Coronary artery (tissue), 2 donors: ENCODE measurements around the gene TUBB6.
A peak's percentile ranks its signal among the peaks of the same experiment; 100 is the strongest.

Source experiments
- DNase-seq: peaks from one replicate; pipeline ENCODE4 v3.0.0-alpha.2; 2017; ENCODE audit warnings: low spot score
- H3K27ac ChIP-seq, 2 donors: fragments of 200-600 bp; sonication (generic); one replicate each; pipeline ENCODE4 v1.5.1; 2016 to 2019
- H3K4me3 ChIP-seq: fragments of 200-600 bp; sonication (generic); 2 replicates; pipeline ENCODE4 v1.5.1; 2016; ENCODE audit warnings: mild to moderate bottlenecking, moderate library complexity
- CTCF ChIP-seq: fragments of 200-600 bp; sonication (generic); IDR thresholded peaks from one replicate; pipeline ENCODE4 v1.5.1; 2019; ENCODE audit warnings: antibody characterized with exemption

The TUBB6 gene

DNA sequence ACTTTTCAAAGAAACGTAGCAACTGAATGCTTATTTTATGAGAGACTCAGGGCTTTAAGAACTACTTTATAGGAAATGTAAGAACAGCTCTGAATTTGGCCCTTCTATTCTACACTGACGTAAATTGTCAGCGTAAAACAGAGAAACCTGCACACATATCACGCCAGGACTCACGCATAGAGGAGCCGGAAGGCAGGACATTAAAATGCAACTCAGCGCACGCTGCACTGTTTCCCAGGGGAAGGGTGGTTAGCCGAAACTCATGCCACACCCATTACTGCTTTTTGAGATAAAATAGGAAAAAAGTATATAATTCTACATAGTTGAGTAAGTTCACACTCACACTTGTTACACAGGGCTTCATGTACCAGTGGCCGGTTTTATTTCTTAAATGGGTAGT lies 7.4 kb downstream of the TUBB6 start:
- no peak for DNase-seq
- no peak for TF ChIP-seq CTCF
- Histone ChIP-seq H3K27ac (peak overlapping the region; percentile 43 to 81), H3K4me3 (peak overlapping the region; percentile 43)

- peak; percentile 74 for DNase-seq
- no peak for TF ChIP-seq CTCF
- Histone ChIP-seq H3K4me3 (peak overlapping the region; percentile 43), H3K27ac (peak overlapping the region; percentile 43 to 81)
These were observed 7.9 kb downstream of the TUBB6 start for GRCh38 chr18:12315911-12316310.

DNA sequence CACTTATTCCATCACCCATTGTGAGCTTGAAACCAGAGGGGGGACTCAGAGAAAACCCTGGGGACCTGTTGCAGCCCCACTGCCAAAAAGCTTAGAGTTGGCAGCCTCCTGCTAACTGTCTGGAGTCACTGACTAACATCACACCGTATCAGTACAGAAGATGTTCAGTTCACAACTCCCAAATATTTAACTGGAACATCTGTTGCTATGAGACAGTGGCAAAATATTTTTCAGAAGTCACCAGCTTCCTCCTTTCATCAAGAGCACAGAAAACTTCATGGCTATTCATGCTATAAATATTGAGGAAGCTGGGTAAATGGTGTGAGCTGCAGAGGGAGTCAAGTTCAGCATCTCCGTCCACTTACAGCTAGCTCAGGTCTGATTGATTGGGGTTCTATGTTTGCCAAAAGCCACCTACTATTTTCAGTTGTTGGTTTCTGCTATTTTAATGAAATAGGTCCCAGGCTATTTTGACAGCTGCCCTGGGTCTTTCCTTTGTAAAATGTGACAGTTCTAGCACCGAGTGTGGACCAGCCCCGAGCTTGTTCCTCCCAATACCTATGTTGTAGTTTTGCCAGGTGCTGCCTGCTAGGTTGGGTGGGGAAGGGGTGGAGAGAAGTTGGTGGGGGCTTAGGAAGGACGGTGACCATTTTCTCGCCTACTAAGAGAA lies 9.8 kb downstream of the TUBB6 start:
- no peak for TF ChIP-seq CTCF
- Histone ChIP-seq H3K4me3 (peak overlapping the region; percentile 29), H3K27ac (peak overlapping the region; percentile 52 to 81)
- peak; percentile 73 for DNase-seq

- DNase-seq, result peak; percentile 67
- H3K27ac ChIP-seq, result peak overlapping the region; percentile 52 to 81
- H3K4me3 ChIP-seq, result peak overlapping the region; percentile 29
- no peak for TF ChIP-seq CTCF
These were observed 10.3 kb downstream of the TUBB6 start for GRCh38 chr18:12318334-12318697.

DNA sequence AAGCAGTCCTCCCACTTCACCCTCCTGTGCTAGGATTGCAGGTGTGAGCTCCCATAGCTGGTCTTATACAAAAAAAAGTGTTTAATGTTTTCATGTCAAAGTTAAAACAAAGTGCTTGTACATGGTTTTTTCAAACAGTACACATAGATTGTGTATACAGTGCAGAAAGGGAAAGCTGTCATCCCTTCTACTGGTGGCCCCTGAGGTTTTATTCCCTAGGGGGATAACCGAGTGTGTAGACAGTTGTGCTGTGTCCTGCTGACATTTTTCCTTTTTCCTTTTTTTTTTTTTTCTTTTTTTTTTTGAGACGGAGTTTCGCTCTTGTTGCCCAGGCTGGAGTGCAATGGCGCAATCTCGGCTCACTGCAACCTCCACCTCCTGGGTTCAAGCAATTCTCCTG lies 10.8 kb downstream of the TUBB6 start:
- no peak for TF ChIP-seq CTCF
- H3K27ac ChIP-seq, result peak overlapping the region in 1 of 2 donors; percentile 81

DNA sequence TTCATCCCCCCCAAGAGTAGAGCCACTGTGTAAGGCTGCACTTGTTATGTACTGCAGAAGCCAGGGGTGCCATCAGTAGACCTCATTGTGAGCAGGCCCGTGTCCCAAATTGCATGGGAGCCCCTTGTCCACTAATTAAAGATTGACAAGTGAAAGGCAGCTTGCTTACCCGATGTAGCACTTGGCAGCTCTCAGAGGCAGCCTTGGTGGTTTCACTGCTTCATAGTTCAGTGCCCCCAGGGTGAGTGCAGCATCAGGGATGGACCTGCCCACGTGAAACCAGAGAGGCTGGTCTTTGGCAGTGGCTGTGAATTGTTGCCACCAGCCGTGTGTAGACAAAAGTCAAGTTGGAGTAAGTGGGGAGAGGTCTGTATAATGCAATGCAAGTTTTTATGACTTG lies 13.3 kb downstream of the TUBB6 start:
- Histone ChIP-seq H3K27ac (no peak overlapping the region), H3K4me3 (no peak overlapping the region)
- peak; percentile 53 for DNase-seq
- TF ChIP-seq CTCF, result no peak

More for the DNA sequence above, 10.8 kb downstream of the TUBB6 start:
- H3K4me3 ChIP-seq, result no peak overlapping the region
- DNase-seq, result no peak

GRCh38 chr18:12324991-12325725 lies 17.1 kb downstream of the TUBB6 start:
- peak; percentile 67 for DNase-seq
- no peak overlapping the region for H3K27ac ChIP-seq
- TF ChIP-seq CTCF, result no peak
- no peak overlapping the region for H3K4me3 ChIP-seq
